HG03439 (cell line): ENCODE results near the gene SLC19A2.

ENCODE experiments used
- ATAC-seq: cut with Tn5 transposase; IDR thresholded peaks from one replicate; pipeline ENCODE4 v1.9.1; 2021; ENCODE audit warnings: mild to moderate bottlenecking, moderate library complexity; ENCODE audit not compliant: unreplicated experiment

Gene SLC19A2

GRCh38 chr1:169478094-169478672, 7.6 kb downstream of the SLC19A2 start:
- no peak for ATAC-seq

- ATAC-seq = no peak
These were observed 9.8 kb downstream of the SLC19A2 start for GRCh38 chr1:169475806-169476387.

GRCh38 chr1:169474302-169474995, 11.3 kb downstream of the SLC19A2 start:
- no peak for ATAC-seq

- ATAC-seq = no peak
These were observed 12.4 kb downstream of the SLC19A2 start for GRCh38 chr1:169473347-169473746.

- ATAC-seq = no peak
These were observed 13.0 kb downstream of the SLC19A2 start for GRCh38 chr1:169472738-169473137.

- no peak for ATAC-seq
These were observed 16.8 kb downstream of the SLC19A2 start for GRCh38 chr1:169468982-169469381.

- no peak for ATAC-seq
These were observed 19.2 kb downstream of the SLC19A2 start for GRCh38 chr1:169466259-169467230.

- no peak for ATAC-seq
These were observed 20.5 kb downstream of the SLC19A2 start for GRCh38 chr1:169465281-169465680.

GRCh38 chr1:169462385-169462784, 23.4 kb downstream of the SLC19A2 start:
- no peak for ATAC-seq

GRCh38 chr1:169461390-169462000, 24.2 kb downstream of the SLC19A2 start:
- no peak for ATAC-seq

GRCh38 chr1:169460191-169460833, 25.4 kb downstream of the SLC19A2 start:
- no peak for ATAC-seq

GRCh38 chr1:169457443-169457842, 28.3 kb downstream of the SLC19A2 start:
- ATAC-seq = no peak

- ATAC-seq = no peak
These were observed 29.7 kb downstream of the SLC19A2 start for GRCh38 chr1:169456029-169456428.

GRCh38 chr1:169452921-169453320, 32.8 kb downstream of the SLC19A2 start:
- ATAC-seq = no peak

- ATAC-seq = no peak
These were observed 34.4 kb downstream of the SLC19A2 start for GRCh38 chr1:169451218-169451824.

GRCh38 chr1:169443923-169444322, 41.8 kb downstream of the SLC19A2 start:
- ATAC-seq = no peak

GRCh38 chr1:169427081-169427641, 58.6 kb downstream of the SLC19A2 start, which contains the start of gene CCDC181:
CCDC181 (minus strand) TSS chr1:169427474; CDS start chr1:169424927, 2,547 bp downstream.
- peak; percentile 92 for ATAC-seq

GRCh38 chr1:169426174-169426705, 59.5 kb downstream of the SLC19A2 start:
- ATAC-seq = no peak

GRCh38 chr1:169421309-169421708, 64.4 kb downstream of the SLC19A2 start:
- ATAC-seq = no peak
